Keratinocyte (primary cell): ENCODE results near the gene AKR1D1. TPM values are rescaled to one million over a fixed set of nuclear protein-coding genes. Genes with fewer than 3 reads are reported as not detected.

Experiments
- DNase-seq: peaks from one replicate; pipeline ENCODE4 v3.0.0-alpha.2; 2011; ENCODE audit warnings: low read depth, missing footprints, low spot score
- FAIRE-seq: peaks from 2 replicates; lab custom pipeline; 2011; peaks lifted over from hg19 to GRCh38; lab: Jason Lieb, UNC
- H2AFZ ChIP-seq: 2 replicates; pipeline ENCODE4 v1.6.0; 2012; ENCODE audit warnings: low read length, control low read depth, inconsistent platforms; ENCODE audit not compliant: control insufficient read depth
- H3K27ac ChIP-seq: 2 replicates; pipeline ENCODE4 v1.5.1; 2011; ENCODE audit warnings: low read length; ENCODE audit not compliant: control insufficient read depth, insufficient read depth
- H3K27me3 ChIP-seq: 3 replicates; pipeline ENCODE4 v1.6.0; 2011; ENCODE audit warnings: low read length; ENCODE audit not compliant: control insufficient read depth, insufficient read depth; ENCODE audit errors: extremely low read depth
- H3K36me3 ChIP-seq, 2 experiments: 2 replicates in 1 of 2; 3 replicates in 1 of 2; pipeline ENCODE4 v1.5.1; 2011; ENCODE audit warnings: low read length in 2 of 2, mild to moderate bottlenecking in 1 of 2; ENCODE audit not compliant: control insufficient read depth in 2 of 2, insufficient read depth in 2 of 2; ENCODE audit errors: extremely low read depth in 1 of 2
- H3K4me1 ChIP-seq: 3 replicates; pipeline ENCODE4 v1.5.1; 2011; ENCODE audit warnings: low read length; ENCODE audit not compliant: control insufficient read depth, insufficient read depth; ENCODE audit errors: extremely low read depth
- H3K4me2 ChIP-seq: 3 replicates; pipeline ENCODE4 v1.6.0; 2011; ENCODE audit warnings: low read depth, low read length; ENCODE audit not compliant: control insufficient read depth, insufficient read depth; ENCODE audit errors: extremely low read depth
- H3K4me3 ChIP-seq, 3 experiments: fragments of 200-600 bp in 1 of 3; sonication (generic) in 1 of 3; 2 replicates in 2 of 3; 3 replicates in 1 of 3; pipeline ENCODE4 v1.5.1; 2011 to 2016; ENCODE audit warnings: low read length in 3 of 3, mild to moderate bottlenecking in 3 of 3, control low read depth in 2 of 3, inconsistent platforms in 1 of 3, low read depth in 1 of 3, mixed read lengths in 1 of 3, mixed run types in 1 of 3, moderate library complexity in 1 of 3; ENCODE audit not compliant: control insufficient read depth in 2 of 3, insufficient read depth in 2 of 3; ENCODE audit errors: extremely low read depth in 1 of 3
- H3K79me2 ChIP-seq: 2 replicates; pipeline ENCODE4 v1.6.0; 2012; ENCODE audit warnings: low read length; ENCODE audit not compliant: control insufficient read depth, insufficient read depth
- H3K9ac ChIP-seq: 3 replicates; pipeline ENCODE4 v1.6.0; 2011; ENCODE audit warnings: low read length; ENCODE audit not compliant: control insufficient read depth, insufficient read depth; ENCODE audit errors: extremely low read depth
- H3K9me1 ChIP-seq: 3 replicates; pipeline ENCODE4 v1.6.0; 2011; ENCODE audit warnings: low read length; ENCODE audit not compliant: control insufficient read depth, insufficient read depth; ENCODE audit errors: extremely low read depth
- H3K9me3 ChIP-seq: 2 replicates; pipeline ENCODE4 v1.5.1; 2012; ENCODE audit warnings: low read depth, low read length; ENCODE audit not compliant: control insufficient read depth
- H4K20me1 ChIP-seq: 3 replicates; pipeline ENCODE4 v1.6.0; 2011; ENCODE audit warnings: low read length; ENCODE audit not compliant: control insufficient read depth, insufficient read depth; ENCODE audit errors: extremely low read depth
- CTCF ChIP-seq, 3 experiments: IDR thresholded peaks in 1 of 3; conservative IDR thresholded peaks in 1 of 3; optimal IDR thresholded peaks in 1 of 3; 2 replicates in 2 of 3; 3 replicates in 1 of 3; pipeline versions ENCODE3 to v1.5.1; 2011; ENCODE audit warnings: low read length in 3 of 3, mild to moderate bottlenecking in 3 of 3, moderate library complexity in 2 of 3, control low read depth in 1 of 3, inconsistent platforms in 1 of 3; ENCODE audit not compliant: insufficient read depth in 2 of 3; ENCODE audit errors: extremely low read depth in 1 of 3
- EZH2 ChIP-seq: IDR thresholded peaks from one replicate; pipeline ENCODE4 v1.6.1; 2012; ENCODE audit warnings: inconsistent platforms, mild to moderate bottlenecking, low read length, moderate library complexity
- dilution Hi-C: fragments of 300-500 bp; cut with MboI; formaldehyde crosslinking; loops from one replicate; pipeline ENCODE4 v1.7.0; 2020; ENCODE audit warnings: low sequenced_read_pairs; ENCODE audit not compliant: extremely low pct_ligation_motif_present
- polyA plus RNA-seq, 5 experiments: library from polyadenylated mRNA; depleted of rRNA in 3 of 5; stranded (reverse) in 3 of 5; stranded (forward) in 1 of 5; unstranded in 1 of 5; fragments of >200 nt; gene quantifications; 1 replicate in 1 of 5; 2 replicates in 3 of 5; 3 replicates in 1 of 5; pipeline versions ENCODE4 v1.2.1 to v1.2.3, GENCODE V29; 2011 to 2012; ENCODE audit warnings: missing spikeins in 2 of 5, low read depth in 1 of 5, low replicate concordance in 1 of 5

AKR1D1 gene
- polyA plus RNA-seq, 1 donor (not counting 4 experiments of a cell fraction or from before 2014, with no cell fraction given) = not detected

GRCh38 chr7:138151731-138152577 is 75.7 kb downstream of the AKR1D1 start:
- no peak overlapping the region for H3K4me3 ChIP-seq
- H3K9me1 ChIP-seq = no peaks in the 10 kb centered on the region
- no peak for TF ChIP-seq EZH2
- TF ChIP-seq CTCF (optimal IDR thresholded peaks at IDR 0.05 in 1 of 3, IDR thresholded peaks at IDR 0.05 in 1 of 3, conservative IDR thresholded peaks at IDR 0.05 in 1 of 3; ENCODE audit: extremely low read depth in 1 of 3, insufficient read depth in 2 of 3, low read length in 3 of 3) = no peak
- H3K4me1 ChIP-seq = no peaks in the 10 kb centered on the region
- H3K36me3 ChIP-seq = no peaks in the 10 kb centered on the region
- H2AFZ ChIP-seq = no peak overlapping the region
- no peak for DNase-seq
- no peak overlapping the region for H3K4me2 ChIP-seq
- H3K27me3 ChIP-seq = no peaks in the 10 kb centered on the region
- FAIRE-seq = no peak
- H4K20me1 ChIP-seq = no peaks in the 10 kb centered on the region
- no peak overlapping the region for H3K9ac ChIP-seq
- H3K27ac ChIP-seq = no peak overlapping the region
- no peaks in the 10 kb centered on the region for H3K9me3 ChIP-seq
- no peaks in the 10 kb centered on the region for H3K79me2 ChIP-seq
- dilution Hi-C loops = no loop called here

- H3K36me3 ChIP-seq = no peaks in the 10 kb centered on the region
- H3K4me1 ChIP-seq = no peaks in the 10 kb centered on the region
- TF ChIP-seq CTCF (optimal IDR thresholded peaks at IDR 0.05 in 1 of 3, IDR thresholded peaks at IDR 0.05 in 1 of 3, conservative IDR thresholded peaks at IDR 0.05 in 1 of 3; ENCODE audit: extremely low read depth in 1 of 3, insufficient read depth in 2 of 3, low read length in 3 of 3) (no peak), EZH2 (no peak)
- no peaks in the 10 kb centered on the region for H3K79me2 ChIP-seq
- no peak overlapping the region for H3K27ac ChIP-seq
- H3K9me1 ChIP-seq = no peaks in the 10 kb centered on the region
- no peaks in the 10 kb centered on the region for H4K20me1 ChIP-seq
- H3K4me2 ChIP-seq = no peak overlapping the region
- no peak overlapping the region for H3K9ac ChIP-seq
- H3K9me3 ChIP-seq = no peaks in the 10 kb centered on the region
- DNase-seq (no peak), FAIRE-seq (no peak)
- H3K4me3 ChIP-seq = no peak overlapping the region
- no peak overlapping the region for H2AFZ ChIP-seq
- H3K27me3 ChIP-seq = no peaks in the 10 kb centered on the region
- dilution Hi-C loops = no loop called here
Observed at GRCh38 chr7:138154661-138155060, 78.4 kb downstream of the AKR1D1 start.
